Measurements from ENCODE around the gene HMCN1.

Gene HMCN1

DNA sequence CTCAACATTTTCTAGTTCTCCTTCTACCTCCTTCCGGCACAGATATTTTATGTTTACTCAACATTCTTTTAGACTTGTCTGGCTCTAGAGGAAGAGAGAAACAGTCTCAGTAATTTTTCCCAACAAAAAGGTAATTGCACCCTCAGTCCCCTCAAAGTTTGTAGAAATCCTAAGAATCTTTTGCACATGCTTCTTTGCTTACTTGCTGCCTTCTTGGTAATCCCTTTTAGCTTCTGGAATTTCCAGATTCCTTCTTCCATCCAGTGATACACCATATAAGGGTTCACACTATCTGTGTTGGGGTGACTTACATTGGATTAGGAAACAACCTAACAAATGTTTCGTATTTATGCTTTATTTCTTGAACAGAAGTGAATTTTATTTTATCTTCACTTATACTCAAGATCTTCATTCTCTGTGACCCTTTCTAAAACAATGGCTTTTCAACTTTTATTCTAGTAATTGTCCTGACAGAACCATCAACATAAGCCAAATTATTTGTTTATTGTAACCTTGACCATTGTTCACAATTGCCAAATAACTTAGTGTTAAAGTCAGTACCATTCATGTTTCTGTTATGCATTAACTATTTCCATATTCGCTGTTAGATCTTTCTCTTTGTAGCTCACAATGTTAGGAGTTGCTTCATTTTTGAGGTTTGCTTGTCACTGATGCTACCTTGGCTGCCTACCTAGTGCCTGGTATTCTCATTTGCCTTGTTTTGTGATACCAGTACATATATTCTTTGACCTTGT, 238.1 kb downstream of the HMCN1 start:
- DNase-seq, result no peak

DNA sequence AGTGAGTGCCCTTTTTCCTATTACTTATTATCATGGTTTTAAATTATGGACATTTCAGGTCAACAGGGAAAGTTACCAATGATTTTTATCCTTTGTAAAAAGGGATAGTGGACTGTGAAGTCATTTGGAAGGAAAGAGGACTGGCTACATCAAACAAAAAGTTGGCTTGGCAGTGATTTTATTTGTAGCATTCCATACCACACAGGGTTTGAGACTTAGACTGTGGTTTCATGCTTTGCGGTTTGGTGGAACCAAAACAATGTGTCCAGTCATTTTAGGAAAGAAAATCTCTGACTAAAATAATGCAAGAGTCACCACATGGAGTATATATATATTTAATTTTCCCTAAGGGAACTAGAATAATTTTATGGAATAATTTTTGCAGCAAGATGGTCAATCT, 239.5 kb downstream of the HMCN1 start:
- no peak for DNase-seq

GRCh38 chr1:185974367-185975170, 240.4 kb downstream of the HMCN1 start:
- DNase-seq, result no peak

DNA sequence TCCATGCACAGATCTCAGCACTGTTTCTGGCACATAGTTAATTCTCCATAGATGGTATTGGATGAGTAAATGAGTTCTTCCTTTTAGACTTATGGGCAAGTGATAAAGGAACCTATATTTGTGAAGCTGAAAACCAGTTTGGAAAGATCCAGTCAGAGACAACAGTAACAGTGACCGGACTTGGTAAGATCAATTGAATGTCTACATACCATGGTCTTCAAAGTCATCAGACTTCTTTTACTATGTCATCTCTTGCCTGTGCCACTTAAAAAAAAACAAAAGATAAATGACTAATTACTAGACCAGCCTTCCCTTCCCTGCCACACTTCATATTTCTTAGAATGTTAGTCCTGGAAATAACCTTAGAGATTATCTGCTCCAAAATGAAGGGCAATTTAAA, 246.7 kb downstream of the HMCN1 start:
- no peak for DNase-seq

- no peak for DNase-seq
Observed at GRCh38 chr1:185984113-185984836, 250.1 kb downstream of the HMCN1 start.

DNA sequence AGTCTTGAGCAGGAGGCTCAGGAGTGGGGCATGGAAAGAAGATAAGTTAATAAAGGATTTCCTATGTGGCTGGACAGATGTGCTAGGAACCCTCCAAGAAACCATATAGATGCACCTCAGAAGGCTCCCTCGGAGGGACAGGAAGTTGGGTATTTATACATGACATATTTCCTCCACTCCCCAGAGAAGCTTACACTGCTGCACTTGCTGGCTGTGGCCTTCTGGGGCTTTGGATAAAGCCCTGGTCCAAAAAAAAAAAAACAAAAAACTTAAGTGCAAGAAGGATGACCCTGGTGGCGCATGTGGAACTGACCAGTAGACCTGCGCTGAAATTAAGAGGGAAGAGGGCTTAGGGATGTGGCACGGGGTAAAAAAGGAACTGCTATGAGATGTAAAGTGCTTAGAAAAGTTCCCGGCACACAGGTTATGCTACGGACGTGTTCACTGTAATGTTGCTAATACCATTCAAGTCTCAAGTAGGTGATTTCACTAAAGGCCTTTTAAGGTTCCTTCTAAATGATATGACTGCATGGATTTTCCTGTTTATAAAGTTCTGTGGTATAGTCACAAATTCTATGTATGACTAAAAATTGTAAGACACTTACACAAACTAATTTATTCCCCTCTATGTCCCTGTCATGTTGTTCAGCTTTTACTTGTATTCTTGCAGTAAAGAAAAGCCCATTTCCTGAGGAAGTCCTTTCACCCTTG, 253.6 kb downstream of the HMCN1 start:
- DNase-seq, result no peak

- no peak for DNase-seq
Observed at GRCh38 chr1:185990565-185990964, 256.4 kb downstream of the HMCN1 start.

DNA sequence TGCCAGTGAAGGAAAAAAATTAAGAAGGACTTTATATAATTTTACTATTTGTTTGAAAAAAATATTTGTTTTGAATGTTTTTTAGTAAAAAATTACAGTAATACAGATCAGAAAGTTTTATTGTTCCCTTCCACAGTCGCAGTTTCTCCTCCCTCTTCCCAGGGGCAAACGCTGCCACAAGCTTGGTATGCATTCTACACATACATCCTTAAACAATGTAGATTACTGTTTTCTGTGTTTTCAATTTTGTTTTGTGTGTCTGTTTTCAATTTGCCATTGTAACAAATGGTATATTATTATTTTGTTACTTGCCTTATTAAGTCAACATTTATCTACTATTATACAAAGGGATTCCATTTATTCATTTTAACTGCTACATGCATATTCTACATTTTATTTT, 257.1 kb downstream of the HMCN1 start:
- no peak for DNase-seq

- DNase-seq, result no peak
Observed at GRCh38 chr1:185996211-185996610, 262.0 kb downstream of the HMCN1 start.

DNA sequence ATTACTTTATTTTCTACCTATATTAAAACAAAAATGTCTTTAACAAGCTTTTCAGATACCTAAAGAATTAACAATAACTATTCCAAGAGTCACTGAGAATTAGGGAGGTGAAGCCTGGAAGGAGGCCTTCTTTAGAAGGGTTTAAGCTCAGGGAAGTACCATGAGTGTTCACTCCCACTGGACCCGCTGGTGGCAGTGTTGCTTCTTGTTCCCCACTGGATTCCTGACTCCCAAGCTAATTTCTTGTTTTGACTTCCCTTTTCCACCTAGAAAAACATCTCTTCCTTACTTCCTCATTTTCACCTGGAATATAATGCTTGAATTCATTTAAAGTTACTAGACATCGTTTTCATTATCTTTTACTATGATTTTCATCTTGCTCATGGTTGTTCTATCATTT, 264.2 kb downstream of the HMCN1 start:
- no peak for DNase-seq

GRCh38 chr1:186002406-186002805, 268.2 kb downstream of the HMCN1 start:
- DNase-seq, result no peak

DNA sequence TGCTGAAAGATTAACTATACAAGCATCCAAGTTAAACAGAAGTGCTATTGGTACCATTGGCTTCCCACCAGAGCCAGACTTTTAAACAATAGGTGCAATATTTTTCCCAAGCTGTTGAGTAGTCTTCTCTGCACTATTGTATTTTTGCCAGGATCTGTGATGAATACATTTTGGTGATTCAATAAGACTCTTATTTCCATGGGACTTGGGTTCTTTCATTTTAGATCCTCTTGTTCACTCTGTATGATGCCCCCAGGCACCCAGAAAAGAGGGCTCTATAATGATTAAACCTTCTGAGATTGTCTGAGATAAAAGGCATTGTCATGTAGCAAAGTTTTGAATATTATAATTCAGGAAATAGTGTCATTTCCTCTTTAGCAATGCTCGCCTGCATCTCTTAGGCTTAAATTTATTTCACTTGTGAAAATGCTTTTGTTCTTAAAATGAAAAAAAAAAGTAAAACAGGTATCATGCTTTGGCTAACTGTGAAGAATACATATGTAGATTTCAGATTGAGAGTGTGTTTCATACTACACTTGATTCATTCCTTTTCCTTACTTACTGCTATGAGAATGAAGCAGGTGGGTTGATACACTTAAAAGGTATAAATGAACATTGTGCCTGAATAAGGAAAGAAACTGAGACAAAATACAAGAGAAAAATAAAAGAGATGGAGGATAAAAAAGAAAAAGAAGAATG, 275.0 kb downstream of the HMCN1 start:
- no peak for DNase-seq

GRCh38 chr1:186014370-186015037, 280.3 kb downstream of the HMCN1 start:
- no peak for DNase-seq

DNA sequence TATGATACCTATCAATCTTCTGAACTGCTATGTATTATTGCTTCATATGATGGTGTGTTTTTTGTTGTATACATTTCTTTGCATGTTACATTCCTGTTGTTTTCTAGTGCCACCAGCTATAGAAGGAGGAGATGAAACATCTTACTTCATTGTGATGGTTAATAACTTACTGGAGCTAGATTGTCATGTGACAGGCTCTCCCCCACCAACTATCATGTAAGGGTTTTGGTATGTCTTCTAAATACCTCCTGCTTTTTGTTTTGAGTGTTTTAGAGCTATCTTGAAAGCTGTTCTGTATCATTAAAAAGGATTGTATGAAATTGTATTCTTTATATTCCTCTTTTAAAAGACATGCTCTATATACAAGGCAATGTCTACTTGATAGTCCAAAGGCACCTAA, 282.7 kb downstream of the HMCN1 start:
- DNase-seq, result no peak

DNA sequence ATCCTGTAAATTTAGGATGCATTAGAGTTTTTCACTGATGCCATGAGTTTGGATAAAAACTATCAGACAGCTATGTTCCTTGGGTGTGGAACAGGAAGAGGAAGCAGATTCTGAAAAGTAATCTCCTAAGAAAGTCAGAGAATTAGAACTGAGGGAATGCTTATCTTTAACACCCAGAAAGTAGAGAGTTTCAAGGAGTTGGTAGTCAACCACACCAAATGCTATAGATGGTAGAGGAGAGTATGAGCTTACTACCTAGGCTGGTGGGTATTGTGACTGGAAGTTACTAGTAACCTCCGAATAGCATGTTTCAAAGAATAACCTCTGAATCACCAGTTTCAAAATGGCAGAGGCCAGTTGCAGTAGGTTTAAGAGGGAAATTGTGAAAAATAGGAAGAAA, 288.0 kb downstream of the HMCN1 start:
- DNase-seq, result no peak

DNA sequence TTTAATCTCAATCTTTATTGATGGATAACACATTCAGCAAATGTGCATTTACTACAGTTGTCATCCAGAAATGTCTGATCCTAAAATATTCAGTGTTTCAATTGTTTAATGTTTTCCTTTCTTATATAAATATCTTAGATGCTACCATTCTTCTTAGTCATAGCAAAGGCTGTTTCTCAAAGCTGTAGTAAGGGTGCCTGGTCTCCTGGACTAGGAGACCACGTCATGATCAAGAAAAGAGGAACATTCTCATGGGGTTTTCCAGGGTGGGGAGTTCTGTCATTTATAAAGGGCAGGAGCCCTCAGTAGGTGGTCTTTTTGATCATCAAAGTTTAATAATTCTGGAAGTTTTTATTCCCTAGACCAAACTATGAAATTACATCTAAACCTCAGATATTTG, 292.8 kb downstream of the HMCN1 start:
- DNase-seq, result no peak

GRCh38 chr1:186027621-186028020, 293.4 kb downstream of the HMCN1 start:
- no peak for DNase-seq

GRCh38 chr1:186030453-186030852, 296.3 kb downstream of the HMCN1 start:
- no peak for DNase-seq

- DNase-seq, result no peak
Observed at GRCh38 chr1:186033847-186034271, 299.7 kb downstream of the HMCN1 start.

DNA sequence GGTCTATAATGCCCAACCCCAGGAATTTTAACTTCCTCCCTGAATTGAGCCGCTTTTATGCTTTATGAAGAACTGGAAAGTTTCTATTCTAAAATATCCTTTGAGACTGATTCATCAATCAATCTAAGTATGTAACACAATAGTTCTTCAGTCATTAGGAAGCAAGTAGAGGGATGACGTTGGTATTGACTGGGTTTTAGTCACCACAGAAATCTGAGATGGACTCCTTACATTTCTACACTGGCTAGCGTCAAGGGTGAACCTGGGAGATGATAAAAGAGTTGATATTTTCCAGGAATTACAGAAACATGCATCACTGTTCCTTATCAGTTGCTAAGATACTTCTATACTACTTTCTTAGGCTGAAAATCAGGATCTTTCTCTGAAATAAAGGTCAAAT, 308.0 kb downstream of the HMCN1 start:
- no peak for DNase-seq

GRCh38 chr1:186043296-186043695, 309.1 kb downstream of the HMCN1 start:
- no peak for DNase-seq
